ENCODE data around the gene MTMR6. TPM values are rescaled to one million over a fixed set of nuclear protein-coding genes. Genes with fewer than 3 reads are reported as not detected.

Gene MTMR6
- total and polyA plus RNA-seq, 4 donors: 5.5 to 23.4 (median 17.8) TPM

DNA sequence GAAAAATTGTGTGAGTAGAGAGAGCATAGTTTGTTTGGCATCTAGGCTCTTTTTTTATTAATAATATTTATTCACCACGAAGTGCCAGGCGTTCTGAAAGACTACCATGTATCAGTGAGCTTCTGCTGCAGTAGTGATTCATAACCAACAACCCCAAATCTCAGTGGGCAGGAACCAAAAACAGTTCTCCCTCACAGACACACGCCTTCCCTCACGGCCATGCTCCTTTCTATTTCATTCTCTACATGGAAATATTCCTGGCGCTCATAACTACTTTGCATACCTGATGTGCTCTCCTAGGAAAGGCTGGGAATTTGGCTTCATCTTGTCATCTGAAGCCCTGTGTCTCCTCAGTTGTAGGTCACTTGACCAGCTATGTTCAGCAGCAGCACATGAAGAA is 88.6 kb downstream of the MTMR6 start:
- no peak for ATAC-seq (ENCODE audit: insufficient read depth, low FRiP score)
- TF ChIP-seq CTCF (IDR thresholded peaks at IDR 0.05; ENCODE audit: control extremely low read depth, extremely low read depth): no peak
- no peak for DNase-seq
- Histone ChIP-seq H3K4me3 (no peak overlapping the region), H3K9me3 (ENCODE audit: control insufficient read depth in 4 of 4, insufficient read depth in 3 of 4, low read length in 3 of 4) (peaks cover 0 to 2% (median 0%) of the 10 kb centered on the region in 4 donors), H3K9ac (ENCODE audit: insufficient read depth in 1 of 2, low read length in 2 of 2) (no peak overlapping the region), H3K4me1 (ENCODE audit: control insufficient read depth in 5 of 5, insufficient read depth in 5 of 5, low read length in 5 of 5) (no peaks in the 10 kb centered on the region), H3K36me3 (ENCODE audit: control insufficient read depth in 4 of 4, insufficient read depth in 4 of 4, low read length in 4 of 4) (no peaks in the 10 kb centered on the region), H3K27ac (ENCODE audit: low read depth in 1 of 2, low read length in 1 of 2) (no peak overlapping the region), H3K27me3 (ENCODE audit: control insufficient read depth in 3 of 3, insufficient read depth in 3 of 3, low read length in 2 of 3) (peaks cover 0 to under 1% (median 0%) of the 10 kb centered on the region in 3 donors)
- WGBS, 2 donors: 80 to 94% methylated on average over 5 of the region's 5 CpGs

DNA sequence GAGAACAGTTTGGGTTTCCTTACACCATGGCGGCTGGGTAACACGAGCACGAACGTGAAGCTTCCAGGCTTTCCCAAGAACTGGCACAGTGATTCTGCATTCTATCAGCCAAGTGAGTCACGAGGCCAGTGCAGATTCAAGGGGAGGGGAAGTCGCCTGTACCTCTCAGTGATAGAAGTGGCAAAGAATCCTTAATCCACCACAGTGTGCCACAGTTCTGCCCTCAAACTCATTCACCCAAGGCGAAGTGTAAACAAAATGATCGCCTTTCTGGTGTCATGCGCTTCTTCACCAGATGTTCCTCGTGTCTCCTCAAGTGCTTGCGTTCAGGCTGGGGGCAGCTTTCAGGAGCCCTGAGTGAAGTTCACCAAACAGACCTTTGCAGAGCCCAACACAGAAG is 90.3 kb downstream of the MTMR6 start:
- DNase-seq: no peak
- Histone ChIP-seq H3K4me3 (no peak overlapping the region), H3K27ac (ENCODE audit: low read depth in 1 of 2, low read length in 1 of 2) (no peak overlapping the region), H3K36me3 (ENCODE audit: control insufficient read depth in 4 of 4, insufficient read depth in 4 of 4, low read length in 4 of 4) (no peaks in the 10 kb centered on the region), H3K9me3 (ENCODE audit: control insufficient read depth in 4 of 4, insufficient read depth in 3 of 4, low read length in 3 of 4) (peaks cover 0 to 5% (median 0%) of the 10 kb centered on the region in 4 donors), H3K4me1 (ENCODE audit: control insufficient read depth in 5 of 5, insufficient read depth in 5 of 5, low read length in 5 of 5) (no peaks in the 10 kb centered on the region), H3K27me3 (ENCODE audit: control insufficient read depth in 3 of 3, insufficient read depth in 3 of 3, low read length in 2 of 3) (no peaks in the 10 kb centered on the region), H3K9ac (ENCODE audit: insufficient read depth in 1 of 2, low read length in 2 of 2) (no peak overlapping the region)
- ATAC-seq (ENCODE audit: insufficient read depth, low FRiP score): no peak
- no peak for TF ChIP-seq CTCF (IDR thresholded peaks at IDR 0.05; ENCODE audit: control extremely low read depth, extremely low read depth)
- 85 to 88% methylated on average over 11 of the region's 11 CpGs for WGBS, 2 donors

Other genes with a start within 250 kb of the MTMR6 start
- gene PABPC3, start 191.4 kb downstream of the MTMR6 start, total RNA-seq: under 1 TPM; 0.18 to 0.51 TPM
- under 1 TPM; 0.02 to 0.10 TPM for gene PABPC3, start 191.4 kb downstream of the MTMR6 start, polyA plus RNA-seq
- gene AMER2, start 115.2 kb downstream of the MTMR6 start, total RNA-seq: 1 to 10 TPM in 1 of 2 donors, not detected in 1; 2.0 TPM
- under 1 TPM in 1 of 2 donors, not detected in 1; 0.02 TPM for gene AMER2, start 115.2 kb downstream of the MTMR6 start, polyA plus RNA-seq
- gene NUP58, start 14.1 kb upstream of the MTMR6 start, total RNA-seq: 10 to 100 TPM; 77.6 to 82.5 TPM
- gene NUP58, start 14.1 kb upstream of the MTMR6 start, polyA plus RNA-seq: 10 to 100 TPM; 25.6 to 30.5 TPM
- 1 to 10 TPM; 1.9 to 2.7 TPM for gene ATP8A2, start 84.5 kb upstream of the MTMR6 start, total RNA-seq
- under 1 TPM; 0.31 to 0.33 TPM for gene ATP8A2, start 84.5 kb upstream of the MTMR6 start, polyA plus RNA-seq